CD4-positive, alpha-beta memory T cell (primary cell): ENCODE measurements around the gene RALB. TPM values are rescaled to one million over a fixed set of nuclear protein-coding genes. Genes with fewer than 3 reads are reported as not detected.

ENCODE experiments used
- CTCF ChIA-PET: fragments of 350-600 bp; sonication (Branson Sonifier 250); formaldehyde crosslinking; loops from one replicate; lab custom pipeline; 2021; ENCODE audit warnings: inconsistent platforms; ENCODE audit not compliant: partially characterized antibody; lab: Charles Lee
- POLR2A ChIA-PET: fragments of 350-600 bp; sonication (Branson Sonifier 250); formaldehyde crosslinking; loops from one replicate; lab custom pipeline; 2021; ENCODE audit not compliant: partially characterized antibody; lab: Charles Lee
- DNase-seq, 5 donors: peaks; one replicate each; pipeline versions ENCODE4 v3.0.0 to v3.0.0-alpha.2; 2020 to 2022; ENCODE audit warnings: mixed read lengths in 1 of 5
- H3K27ac ChIP-seq: one replicate; pipeline ENCODE4 v1.7.0; 2013; ENCODE audit warnings: low read depth, low read length
- H3K27me3 ChIP-seq: 2 replicates; pipeline ENCODE4 v1.7.0; 2013; ENCODE audit warnings: mild to moderate bottlenecking, low read length, moderate library complexity; ENCODE audit not compliant: insufficient read depth
- H3K36me3 ChIP-seq: 2 replicates; pipeline ENCODE4 v1.7.0; 2013; ENCODE audit warnings: mild to moderate bottlenecking, low read length, moderate library complexity; ENCODE audit not compliant: insufficient read depth
- H3K4me1 ChIP-seq: 2 replicates; pipeline ENCODE4 v1.7.0; 2013; ENCODE audit warnings: mild to moderate bottlenecking, low read length, moderate library complexity; ENCODE audit not compliant: insufficient read depth
- H3K4me3 ChIP-seq, 2 donors: one replicate each; pipeline ENCODE4 v1.7.0; 2013; ENCODE audit warnings: low read length in 2 of 2, mild to moderate bottlenecking in 1 of 2
- H3K9me3 ChIP-seq, 2 donors: one replicate each; pipeline ENCODE4 v1.7.0; 2013; ENCODE audit warnings: low read length in 2 of 2, control low read depth in 1 of 2; ENCODE audit not compliant: control insufficient read depth in 1 of 2
- H3K27ac Mint-ChIP-seq, 7 donors: one replicate each; pipeline ENCODE4 v1.8.0; 2020 to 2021; ENCODE audit warnings: mixed read lengths in 7 of 7, mild to moderate bottlenecking in 6 of 7, inconsistent platforms in 3 of 7, moderate library complexity in 3 of 7
- H3K27me3 Mint-ChIP-seq, 2 donors: one replicate each; pipeline ENCODE4 v1.8.0; 2020 to 2021; ENCODE audit warnings: mixed read lengths in 2 of 2
- H3K36me3 Mint-ChIP-seq, 2 donors: one replicate each; pipeline ENCODE4 v1.8.0; 2020 to 2021; ENCODE audit warnings: mixed read lengths in 2 of 2, inconsistent platforms in 1 of 2, mild to moderate bottlenecking in 1 of 2
- H3K4me1 Mint-ChIP-seq, 4 donors: one replicate each; pipeline ENCODE4 v1.8.0; 2020 to 2021; ENCODE audit warnings: mixed read lengths in 4 of 4, mild to moderate bottlenecking in 1 of 4
- H3K4me3 Mint-ChIP-seq, 8 donors: one replicate each; pipeline ENCODE4 v1.8.0; 2020 to 2021; ENCODE audit warnings: mixed read lengths in 8 of 8, mild to moderate bottlenecking in 7 of 8, moderate library complexity in 6 of 8, inconsistent platforms in 3 of 8
- H3K9me3 Mint-ChIP-seq, 8 donors: one replicate each; pipeline ENCODE4 v1.8.0; 2020 to 2021; ENCODE audit warnings: mixed read lengths in 8 of 8, mild to moderate bottlenecking in 5 of 8, inconsistent platforms in 3 of 8, moderate library complexity in 1 of 8
- intact Hi-C: fragments of 100-400 bp; cut with micrococcal nuclease; formaldehyde crosslinking; loops from one replicate; pipeline ENCODE4 v1.15.1; 2023
- polyA plus RNA-seq, 2 donors: library from polyadenylated mRNA; unstranded; fragments of 300-500 nt; fragmentation: Illumina TruSeq; gene quantifications; one replicate each; pipeline ENCODE4 v1.2.3, GENCODE V29; 2021
- total RNA-seq, 2 experiments: library from RNA; stranded (reverse); gene quantifications; one replicate each; pipeline ENCODE4 v1.2.3, GENCODE V29; 2021

RALB gene
- total and polyA plus RNA-seq, 4 experiments from 2014 or later: 14.0 to 50.4 (median 24.4) TPM

GRCh38 chr2:120220756-120221155, 31.9 kb upstream of the RALB start:
- H3K4me3 Mint-ChIP-seq: peak overlapping the region in 5 of 8 donors; percentile 4 to 88 (median 47)
- CTCF ChIA-PET: no interaction called here

GRCh38 chr2:120221616-120222015, 31.0 kb upstream of the RALB start:
- POLR2A ChIA-PET: interaction anchor here (1.0 to 4.0 kb wide), 6 partner anchors 11 to 462 kb away, joined by 3 to 62 read pairs (median 18); partner anchors contain the start of genes PTPN4 and RALB

More at GRCh38 chr2:120220756-120221155, 31.9 kb upstream of the RALB start:
- intact Hi-C loops: loop anchor here (5.0 kb wide), 1 partner anchor 113 kb away; no protein-coding TSS in a partner anchor
- H3K4me3 ChIP-seq: no peak overlapping the region
- H3K4me1 Mint-ChIP-seq: peaks cover 27 to 61% (median 40%) of the 10 kb centered on the region in 4 donors
- peaks cover 0 to 8% (median 0%) of the 10 kb centered on the region in 8 donors for H3K9me3 Mint-ChIP-seq
- no peak overlapping the region for H3K27ac ChIP-seq
- no peaks in the 10 kb centered on the region for H3K27me3 Mint-ChIP-seq
- H3K9me3 ChIP-seq: no peaks in the 10 kb centered on the region
- peaks cover 33% of the 10 kb centered on the region for H3K4me1 ChIP-seq
- peak overlapping the region in 4 of 7 donors; percentile 29 to 97 (median 84) for H3K27ac Mint-ChIP-seq
- H3K36me3 ChIP-seq: no peaks in the 10 kb centered on the region
- peaks cover 24 to 35% of the 10 kb centered on the region in 2 donors for H3K36me3 Mint-ChIP-seq
- DNase-seq: no peak
- POLR2A ChIA-PET: interaction anchor here (1.6 to 3.9 kb wide), 2 partner anchors 11 to 31 kb away, joined by 7 to 32 read pairs; partner anchors contain the start of gene RALB
- H3K27me3 ChIP-seq: no peaks in the 10 kb centered on the region

GRCh38 chr2:120222186-120223033, 30.2 kb upstream of the RALB start:
- Histone ChIP-seq H3K36me3 (no peaks in the 10 kb centered on the region), H3K4me1 (peaks cover 33% of the 10 kb centered on the region), H3K27me3 (no peaks in the 10 kb centered on the region), H3K27ac (peak overlapping the region; percentile 86), H3K4me3 (peak overlapping the region in 1 of 2 donors; percentile 75), H3K9me3 (no peaks in the 10 kb centered on the region)
- Mint-ChIP-seq H3K4me1 (peaks cover 29 to 64% (median 42%) of the 10 kb centered on the region in 4 donors), H3K27me3 (no peaks in the 10 kb centered on the region), H3K27ac (peak overlapping the region; percentile 85 to 97 (median 90)), H3K9me3 (peaks cover 0 to 7% (median 0%) of the 10 kb centered on the region in 8 donors), H3K36me3 (peaks cover 19 to 29% of the 10 kb centered on the region in 2 donors), H3K4me3 (peak overlapping the region; percentile 83 to 89 (median 86))
- no peak for DNase-seq
- POLR2A ChIA-PET: interaction anchor here (1.0 to 4.0 kb wide), 11 partner anchors 8 to 463 kb away, joined by 3 to 62 read pairs (median 6); partner anchors contain the start of genes PTPN4 and RALB
- intact Hi-C loops: loop anchor here (1.0 to 5.0 kb wide), 5 partner anchors 10 to 544 kb away; partner anchors contain the start of genes RALB and TMEM177
- CTCF ChIA-PET: interaction anchor here (0.8 to 2.4 kb wide), 7 partner anchors 10 to 469 kb away, joined by 3 to 26 read pairs (median 4); no protein-coding TSS in a partner anchor

More at GRCh38 chr2:120221616-120222015, 31.0 kb upstream of the RALB start:
- Mint-ChIP-seq H3K4me1 (peaks cover 28 to 61% (median 42%) of the 10 kb centered on the region in 4 donors), H3K27ac (peak overlapping the region in 5 of 7 donors; percentile 48 to 97 (median 78)), H3K27me3 (no peaks in the 10 kb centered on the region), H3K9me3 (peaks cover 0 to 7% (median 0%) of the 10 kb centered on the region in 8 donors), H3K36me3 (peaks cover 20 to 33% of the 10 kb centered on the region in 2 donors), H3K4me3 (peak overlapping the region; percentile 75 to 89 (median 86))
- H3K27ac ChIP-seq: no peak overlapping the region
- CTCF ChIA-PET: interaction anchor here (0.6 to 2.4 kb wide), 4 partner anchors 46 to 469 kb away, joined by 3 to 26 read pairs (median 3); no protein-coding TSS in a partner anchor
- H3K9me3 ChIP-seq: no peaks in the 10 kb centered on the region
- DNase-seq: no peak
- intact Hi-C loops: loop anchor here (2.0 to 5.0 kb wide), 2 partner anchors 114 to 543 kb away; partner anchors contain the start of gene TMEM177
- H3K36me3 ChIP-seq: no peaks in the 10 kb centered on the region
- no peaks in the 10 kb centered on the region for H3K27me3 ChIP-seq
- H3K4me1 ChIP-seq: peaks cover 33% of the 10 kb centered on the region
- H3K4me3 ChIP-seq: no peak overlapping the region

- CTCF ChIA-PET: interaction anchor here (0.8 to 2.4 kb wide), 7 partner anchors 9 to 470 kb away, joined by 3 to 26 read pairs (median 4); no protein-coding TSS in a partner anchor
- Mint-ChIP-seq H3K27me3 (no peaks in the 10 kb centered on the region), H3K9me3 (peaks cover 0 to 7% (median 0%) of the 10 kb centered on the region in 8 donors)
These were observed 29.4 kb upstream of the RALB start, which contains the start of gene TMEM185B for GRCh38 chr2:120223034-120223912. Gene TMEM185B, minus strand, starts transcription at chr2:120223400. Its CDS starts 424 bp downstream, at chr2:120222976.

GRCh38 chr2:120224256-120224655, 28.4 kb upstream of the RALB start:
- Histone ChIP-seq H3K36me3 (no peaks in the 10 kb centered on the region), H3K4me3 (peak overlapping the region; percentile 73 to 75), H3K27ac (peak overlapping the region; percentile 86), H3K27me3 (no peaks in the 10 kb centered on the region), H3K9me3 (no peaks in the 10 kb centered on the region), H3K4me1 (peaks cover 41% of the 10 kb centered on the region)
- Mint-ChIP-seq H3K27me3 (no peaks in the 10 kb centered on the region), H3K9me3 (peaks cover 0 to 7% (median 0%) of the 10 kb centered on the region in 8 donors), H3K4me1 (peaks cover 35 to 69% (median 54%) of the 10 kb centered on the region in 4 donors), H3K4me3 (peak overlapping the region; percentile 85 to 91 (median 88)), H3K27ac (peak overlapping the region; percentile 61 to 93 (median 91)), H3K36me3 (peaks cover 10 to 17% of the 10 kb centered on the region in 2 donors)
- DNase-seq: no peak
- ChIA-PET CTCF (interaction anchor here (1.0 to 2.0 kb wide), 3 partner anchors 8 to 48 kb away, joined by 4 to 8 read pairs (median 4); no protein-coding TSS in a partner anchor), POLR2A (interaction anchor here (0.5 to 4.0 kb wide), 6 partner anchors 8 to 115 kb away, joined by 3 to 62 read pairs (median 6); partner anchors contain the start of gene RALB)
- intact Hi-C loops: loop anchor here (5.0 kb wide), 1 partner anchor 117 kb away; no protein-coding TSS in a partner anchor

More at GRCh38 chr2:120223034-120223912, 29.4 kb upstream of the RALB start, which contains the start of gene TMEM185B:
- intact Hi-C loops: loop anchor here (1.0 to 5.0 kb wide), 5 partner anchors 9 to 544 kb away; partner anchors contain the start of genes RALB and TMEM177
- H3K36me3 Mint-ChIP-seq: peaks cover 15 to 25% of the 10 kb centered on the region in 2 donors
- peak within 1 kb of the TSS; percentile 73 to 75 for H3K4me3 ChIP-seq
- H3K4me1 Mint-ChIP-seq: peaks cover 31 to 67% (median 47%) of the 10 kb centered on the region in 4 donors
- no peaks in the 10 kb centered on the region for H3K9me3 ChIP-seq
- H3K4me1 ChIP-seq: peaks cover 35% of the 10 kb centered on the region
- H3K27ac ChIP-seq: peak within 1 kb of the TSS; percentile 86
- no peaks in the 10 kb centered on the region for H3K27me3 ChIP-seq
- DNase-seq: peak; percentile 89 to 94 (median 90)
- POLR2A ChIA-PET: interaction anchor here (1.0 to 4.0 kb wide), 10 partner anchors 9 to 464 kb away, joined by 3 to 62 read pairs (median 7); partner anchors contain the start of genes PTPN4 and RALB
- H3K36me3 ChIP-seq: no peaks in the 10 kb centered on the region
- H3K27ac Mint-ChIP-seq: peak within 1 kb of the TSS; percentile 90 to 97 (median 92)
- H3K4me3 Mint-ChIP-seq: peak within 1 kb of the TSS; percentile 86 to 91 (median 88)
